HepG2 (cell line): ENCODE data around the gene DKKL1. TPM values are rescaled to one million over a fixed set of nuclear protein-coding genes. Genes with fewer than 3 reads are reported as not detected.

Source experiments
- ARID2 ChIP-seq: sonication (generic); formaldehyde crosslinking; IDR thresholded peaks from 2 replicates; pipeline ENCODE4 v1.8.1; 2022; ENCODE audit warnings: mild to moderate bottlenecking, missing genetic modification reagents, borderline replicate concordance
- ARNTL ChIP-seq: sonication (generic); formaldehyde crosslinking; IDR thresholded peaks from 2 replicates; pipeline ENCODE4 v1.4.0; 2020; ENCODE audit warnings: mild to moderate bottlenecking, missing genetic modification reagents
- CREM ChIP-seq, 2 experiments: sonication (generic) in 1 of 2; formaldehyde crosslinking in 1 of 2; IDR thresholded peaks; 2 replicates each; pipeline versions ENCODE4 v1.4.0 to v1.6.1; 2016 to 2020; ENCODE audit warnings: antibody characterized with exemption in 1 of 2, mild to moderate bottlenecking in 1 of 2, missing genetic modification reagents in 1 of 2
- ESRRA ChIP-seq: sonication (generic); formaldehyde crosslinking; IDR thresholded peaks from 2 replicates; pipeline ENCODE4 v1.5.1; 2020; ENCODE audit warnings: mild to moderate bottlenecking, low read depth, missing genetic modification reagents
- NCOR1 ChIP-seq: fragments of 200-600 bp; sonication (generic); IDR thresholded peaks from 2 replicates; pipeline ENCODE4 v1.7.0; 2017; ENCODE audit warnings: antibody characterized with exemption, low read length, borderline replicate concordance
- NFE2 ChIP-seq: sonication (generic); formaldehyde crosslinking; IDR thresholded peaks from 2 replicates; pipeline ENCODE4 v1.4.0; 2020; ENCODE audit warnings: missing genetic modification reagents
- POLR2A ChIP-seq, 2 experiments: IDR thresholded peaks; 2 replicates each; pipeline ENCODE4 v1.6.1; 2011; ENCODE audit warnings: low read depth in 2 of 2, low read length in 2 of 2, mild to moderate bottlenecking in 1 of 2, moderate library complexity in 1 of 2; ENCODE audit not compliant: insufficient read depth in 1 of 2
- SALL2 ChIP-seq: sonication (generic); formaldehyde crosslinking; IDR thresholded peaks from 2 replicates; pipeline ENCODE4 v1.8.1; 2023; ENCODE audit warnings: mild to moderate bottlenecking, missing genetic modification reagents, inconsistent platforms
- SMARCC2 ChIP-seq: fragments of 450-650 bp; IDR thresholded peaks from 2 replicates; pipeline ENCODE4 v1.6.1; 2017; ENCODE audit warnings: antibody characterized with exemption, mild to moderate bottlenecking
- SNAPC2 ChIP-seq: sonication (generic); formaldehyde crosslinking; IDR thresholded peaks from 2 replicates; pipeline ENCODE4 v1.8.1; 2022; ENCODE audit warnings: mild to moderate bottlenecking, missing genetic modification reagents
- TBX2 ChIP-seq: sonication (generic); formaldehyde crosslinking; IDR thresholded peaks from 2 replicates; pipeline ENCODE4 v1.5.0; 2020; ENCODE audit warnings: missing genetic modification reagents, mild to moderate bottlenecking, borderline replicate concordance
- ZFY ChIP-seq: sonication (generic); formaldehyde crosslinking; IDR thresholded peaks from 2 replicates; pipeline ENCODE4 v1.4.0; 2020; ENCODE audit warnings: missing genetic modification reagents
- ZNF10 ChIP-seq: sonication (generic); formaldehyde crosslinking; IDR thresholded peaks from 2 replicates; pipeline ENCODE4 v1.4.0; 2020; ENCODE audit warnings: mild to moderate bottlenecking, low read depth, missing genetic modification reagents, borderline replicate concordance
- ZNF160 ChIP-seq: sonication (generic); formaldehyde crosslinking; IDR thresholded peaks from 2 replicates; pipeline ENCODE4 v1.8.0; 2022; ENCODE audit warnings: mild to moderate bottlenecking, inconsistent platforms, missing genetic modification reagents
- ZNF224 ChIP-seq: sonication (generic); formaldehyde crosslinking; IDR thresholded peaks from 2 replicates; pipeline ENCODE4 v1.5.0; 2020; ENCODE audit warnings: mild to moderate bottlenecking, missing genetic modification reagents
- ZNF3 ChIP-seq: IDR thresholded peaks from 2 replicates; pipeline ENCODE4 v1.7.0; 2017; ENCODE audit warnings: inconsistent platforms
- ZNF652 ChIP-seq: IDR thresholded peaks from 2 replicates; pipeline ENCODE4 v1.6.1; 2016; ENCODE audit warnings: low read depth, borderline replicate concordance
- polyA plus RNA-seq, 8 experiments: library from polyadenylated mRNA; depleted of rRNA in 3 of 8; stranded (reverse) in 7 of 8; unstranded in 1 of 8; fragments of >200 nt; fragmentation: Illumina TruSeq in 4 of 8; extraction: Trizol in 4 of 8; gene quantifications; 2 replicates each; pipeline versions ENCODE4 v1.2.1 to v1.2.3, GENCODE V29; 2011 to 2016; ENCODE audit warnings: low read depth in 4 of 8, missing spikeins in 1 of 8, mixed read lengths in 1 of 8; ENCODE audit not compliant: insufficient read depth in 1 of 8
- total RNA-seq, 5 experiments: library from RNA; depleted of rRNA; stranded (reverse); fragments of >200 nt; fragmentation: Illumina TruSeq; extraction: Trizol; gene quantifications; 2 replicates each; pipeline ENCODE4 v1.2.3, GENCODE V29; 2016; ENCODE audit warnings: low read depth in 1 of 5
- TF ChIP-seq, protein P1 (sequence below): IDR thresholded peaks from 2 replicates; pipeline ENCODE4 v1.6.1; 2016; ENCODE audit warnings: low read depth
- TF ChIP-seq, protein P2 (sequence below), 2 experiments: fragments of 450-650 bp in 1 of 2; sonication (generic) in 1 of 2; formaldehyde crosslinking; IDR thresholded peaks; 2 replicates each; pipeline versions ENCODE4 v1.5.0 to v1.8.0; 2020 to 2022; ENCODE audit warnings: mild to moderate bottlenecking in 1 of 2, missing genetic modification reagents in 1 of 2
- TF ChIP-seq, protein P3 (sequence below): IDR thresholded peaks from 2 replicates; pipeline ENCODE4 v1.6.1; 2016; ENCODE audit warnings: mild to moderate bottlenecking
- TF ChIP-seq, protein P4 (sequence below): sonication (generic); formaldehyde crosslinking; IDR thresholded peaks from 2 replicates; pipeline ENCODE4 v1.5.0; 2020; ENCODE audit warnings: mild to moderate bottlenecking, missing genetic modification reagents, borderline replicate concordance
- TF ChIP-seq, protein P5 (sequence below): sonication (generic); formaldehyde crosslinking; IDR thresholded peaks from 2 replicates; pipeline ENCODE4 v1.5.1; 2020; ENCODE audit warnings: missing genetic modification reagents, mild to moderate bottlenecking, borderline replicate concordance

Gene DKKL1
- total and polyA plus RNA-seq, 2 of the 13 experiments (the other 11 are each of a cell fraction or from before 2014, with no cell fraction given) = 0.30 to 0.31 TPM

DNA sequence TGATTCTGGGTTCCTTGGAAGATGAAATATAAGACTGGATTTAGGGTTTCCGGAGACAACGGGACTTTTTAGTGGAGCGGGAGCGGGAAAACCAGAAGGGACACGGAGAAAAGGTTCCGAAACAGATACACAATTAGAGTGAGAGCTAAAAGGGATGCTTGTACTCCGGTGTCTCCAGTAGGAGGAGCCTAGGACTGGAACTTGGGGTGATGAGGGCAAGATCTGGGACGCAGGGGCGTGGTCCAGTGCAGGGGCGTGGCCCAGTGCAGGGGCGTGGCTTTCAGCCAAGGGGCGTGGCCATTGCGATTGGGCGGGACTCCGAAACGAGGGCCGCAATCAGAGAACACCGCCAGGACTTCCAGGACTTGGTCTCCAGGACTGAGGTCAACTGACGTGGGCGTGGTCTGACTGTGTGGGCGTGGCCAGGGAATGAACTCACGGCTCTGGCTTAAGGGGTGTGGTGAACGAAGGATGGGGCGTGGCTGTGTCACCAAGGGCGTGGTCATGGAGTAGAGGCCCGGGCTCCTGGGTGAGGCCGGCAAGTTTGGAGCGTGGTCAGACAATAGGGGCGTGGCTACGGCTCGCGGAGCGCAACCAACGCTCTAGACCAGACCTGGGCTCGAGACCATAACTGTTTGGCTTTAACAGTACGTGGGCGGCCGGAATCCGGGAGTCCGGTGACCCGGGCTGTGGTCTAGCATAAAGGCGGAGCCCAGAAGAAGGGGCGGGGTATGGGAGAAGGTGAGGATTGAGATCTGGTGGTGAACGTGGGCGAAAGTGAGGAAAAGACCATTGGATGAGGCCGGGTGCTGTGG, at the start of gene DKKL1 (continued):
- TF ChIP-seq, protein P1, sequence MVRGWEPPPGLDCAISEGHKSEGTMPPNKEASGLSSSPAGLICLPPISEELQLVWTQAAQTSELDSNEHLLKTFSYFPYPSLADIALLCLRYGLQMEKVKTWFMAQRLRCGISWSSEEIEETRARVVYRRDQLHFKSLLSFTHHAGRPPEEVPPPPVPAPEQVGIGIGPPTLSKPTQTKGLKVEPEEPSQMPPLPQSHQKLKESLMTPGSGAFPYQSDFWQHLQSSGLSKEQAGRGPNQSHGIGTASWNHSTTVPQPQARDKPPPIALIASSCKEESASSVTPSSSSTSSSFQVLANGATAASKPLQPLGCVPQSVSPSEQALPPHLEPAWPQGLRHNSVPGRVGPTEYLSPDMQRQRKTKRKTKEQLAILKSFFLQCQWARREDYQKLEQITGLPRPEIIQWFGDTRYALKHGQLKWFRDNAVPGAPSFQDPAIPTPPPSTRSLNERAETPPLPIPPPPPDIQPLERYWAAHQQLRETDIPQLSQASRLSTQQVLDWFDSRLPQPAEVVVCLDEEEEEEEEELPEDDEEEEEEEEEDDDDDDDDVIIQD (CRISPR knock-in tag) = no peak
- TF ChIP-seq, protein P2, sequence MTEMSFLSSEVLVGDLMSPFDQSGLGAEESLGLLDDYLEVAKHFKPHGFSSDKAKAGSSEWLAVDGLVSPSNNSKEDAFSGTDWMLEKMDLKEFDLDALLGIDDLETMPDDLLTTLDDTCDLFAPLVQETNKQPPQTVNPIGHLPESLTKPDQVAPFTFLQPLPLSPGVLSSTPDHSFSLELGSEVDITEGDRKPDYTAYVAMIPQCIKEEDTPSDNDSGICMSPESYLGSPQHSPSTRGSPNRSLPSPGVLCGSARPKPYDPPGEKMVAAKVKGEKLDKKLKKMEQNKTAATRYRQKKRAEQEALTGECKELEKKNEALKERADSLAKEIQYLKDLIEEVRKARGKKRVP (CRISPR knock-in tag; IDR thresholded peaks at IDR 0.05) = no peak
- TF ChIP-seq SALL2 = 0 out of 2 replicates have a peak, but pooled peaks have one; percentile 54
- no peak for TF ChIP-seq ZNF160 (CRISPR knock-in tag)
- TF ChIP-seq ESRRA (CRISPR knock-in tag) = no peak
- no peak for TF ChIP-seq POLR2A (IDR thresholded peaks at IDR 0.05; ENCODE audit: insufficient read depth in 1 of 2, low read depth in 2 of 2, low read length in 2 of 2)
- no peak for TF ChIP-seq ZNF10 (CRISPR knock-in tag)
- TF ChIP-seq ZFY (CRISPR knock-in tag) = peak; percentile 28; the same call in 1 of the 2 replicates
- TF ChIP-seq CREM (IDR thresholded peaks at IDR 0.05) = peak; percentile 36; the same call in 1 of the 2 replicates
- no peak for TF ChIP-seq CREM (CRISPR knock-in tag; IDR thresholded peaks at IDR 0.05)
- TF ChIP-seq, protein P3, sequence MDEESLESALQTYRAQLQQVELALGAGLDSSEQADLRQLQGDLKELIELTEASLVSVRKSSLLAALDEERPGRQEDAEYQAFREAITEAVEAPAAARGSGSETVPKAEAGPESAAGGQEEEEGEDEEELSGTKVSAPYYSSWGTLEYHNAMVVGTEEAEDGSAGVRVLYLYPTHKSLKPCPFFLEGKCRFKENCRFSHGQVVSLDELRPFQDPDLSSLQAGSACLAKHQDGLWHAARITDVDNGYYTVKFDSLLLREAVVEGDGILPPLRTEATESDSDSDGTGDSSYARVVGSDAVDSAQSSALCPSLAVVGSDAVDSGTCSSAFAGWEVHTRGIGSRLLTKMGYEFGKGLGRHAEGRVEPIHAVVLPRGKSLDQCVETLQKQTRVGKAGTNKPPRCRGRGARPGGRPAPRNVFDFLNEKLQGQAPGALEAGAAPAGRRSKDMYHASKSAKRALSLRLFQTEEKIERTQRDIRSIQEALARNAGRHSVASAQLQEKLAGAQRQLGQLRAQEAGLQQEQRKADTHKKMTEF = peak; percentile 64; the same call in 1 of the 2 replicates
- TF ChIP-seq NFE2 = no peak
- TF ChIP-seq, protein P4, sequence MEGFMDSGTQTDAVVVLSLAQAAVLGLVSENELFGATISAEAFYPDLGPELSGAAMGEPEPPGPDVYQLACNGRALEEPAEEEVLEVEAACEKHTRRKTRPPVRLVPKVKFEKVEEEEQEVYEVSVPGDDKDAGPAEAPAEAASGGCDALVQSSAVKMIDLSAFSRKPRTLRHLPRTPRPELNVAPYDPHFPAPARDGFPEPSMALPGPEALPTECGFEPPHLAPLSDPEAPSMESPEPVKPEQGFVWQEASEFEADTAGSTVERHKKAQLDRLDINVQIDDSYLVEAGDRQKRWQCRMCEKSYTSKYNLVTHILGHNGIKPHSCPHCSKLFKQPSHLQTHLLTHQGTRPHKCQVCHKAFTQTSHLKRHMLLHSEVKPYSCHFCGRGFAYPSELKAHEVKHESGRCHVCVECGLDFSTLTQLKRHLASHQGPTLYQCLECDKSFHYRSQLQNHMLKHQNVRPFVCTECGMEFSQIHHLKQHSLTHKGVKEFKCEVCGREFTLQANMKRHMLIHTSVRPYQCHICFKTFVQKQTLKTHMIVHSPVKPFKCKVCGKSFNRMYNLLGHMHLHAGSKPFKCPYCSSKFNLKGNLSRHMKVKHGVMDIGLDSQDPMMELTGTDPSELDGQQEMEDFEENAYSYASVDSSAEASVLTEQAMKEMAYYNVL (CRISPR knock-in tag) = no peak
- TF ChIP-seq SMARCC2 = no peak
- TF ChIP-seq, protein P5, sequence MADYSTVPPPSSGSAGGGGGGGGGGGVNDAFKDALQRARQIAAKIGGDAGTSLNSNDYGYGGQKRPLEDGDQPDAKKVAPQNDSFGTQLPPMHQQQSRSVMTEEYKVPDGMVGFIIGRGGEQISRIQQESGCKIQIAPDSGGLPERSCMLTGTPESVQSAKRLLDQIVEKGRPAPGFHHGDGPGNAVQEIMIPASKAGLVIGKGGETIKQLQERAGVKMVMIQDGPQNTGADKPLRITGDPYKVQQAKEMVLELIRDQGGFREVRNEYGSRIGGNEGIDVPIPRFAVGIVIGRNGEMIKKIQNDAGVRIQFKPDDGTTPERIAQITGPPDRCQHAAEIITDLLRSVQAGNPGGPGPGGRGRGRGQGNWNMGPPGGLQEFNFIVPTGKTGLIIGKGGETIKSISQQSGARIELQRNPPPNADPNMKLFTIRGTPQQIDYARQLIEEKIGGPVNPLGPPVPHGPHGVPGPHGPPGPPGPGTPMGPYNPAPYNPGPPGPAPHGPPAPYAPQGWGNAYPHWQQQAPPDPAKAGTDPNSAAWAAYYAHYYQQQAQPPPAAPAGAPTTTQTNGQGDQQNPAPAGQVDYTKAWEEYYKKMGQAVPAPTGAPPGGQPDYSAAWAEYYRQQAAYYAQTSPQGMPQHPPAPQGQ = no peak
- TF ChIP-seq NCOR1 = no peak; the same call in 1 of the 2 replicates
- no peak for TF ChIP-seq ARID2 (CRISPR knock-in tag)
- TF ChIP-seq TBX2 (CRISPR knock-in tag) = 0 out of 2 replicates have a peak, but pooled peaks have one; percentile 27
- TF ChIP-seq ARNTL (CRISPR knock-in tag) = no peak
- no peak for TF ChIP-seq SNAPC2 (CRISPR knock-in tag)
- no peak for TF ChIP-seq ZNF652 (CRISPR knock-in tag)
- TF ChIP-seq ZNF224 (CRISPR knock-in tag) = no peak
- TF ChIP-seq ZNF3 (CRISPR knock-in tag) = no peak
